Measurements from ENCODE around the gene CEP63. TPM values are rescaled to one million over a fixed set of nuclear protein-coding genes. Genes with fewer than 3 reads are reported as not detected.
A peak's percentile ranks its signal among the peaks of the same experiment; 100 is the strongest.

The CEP63 gene
- total RNA-seq, 1 donor from 2014 or later: 25.3 TPM

DNA sequence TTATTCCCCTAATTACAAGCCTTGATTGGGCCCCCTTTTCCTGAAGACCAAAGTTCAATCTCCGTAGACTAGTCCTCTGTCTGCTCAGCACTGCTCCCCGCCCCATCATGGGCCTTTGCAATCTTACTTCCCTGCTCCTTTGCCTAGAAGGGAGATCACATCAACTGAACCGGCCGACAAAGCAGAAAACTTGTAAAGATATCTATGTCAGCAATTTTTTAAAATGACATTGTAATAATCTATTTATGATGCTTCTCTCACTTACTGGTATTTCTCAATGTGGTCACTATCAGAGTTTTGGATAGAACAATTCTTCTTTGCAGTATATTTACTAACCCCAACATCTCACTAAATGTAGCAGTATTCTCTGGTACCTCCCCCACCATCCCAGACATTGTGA, 17.3 kb upstream of the CEP63 start:
- DNase-seq (ENCODE audit: low spot score): no peak

- no peak for DNase-seq (ENCODE audit: low spot score)
These were observed 14.2 kb upstream of the CEP63 start for GRCh38 chr3:134471521-134472193.

- DNase-seq (ENCODE audit: low spot score): no peak
These were observed 13.0 kb upstream of the CEP63 start for GRCh38 chr3:134472831-134473230.

DNA sequence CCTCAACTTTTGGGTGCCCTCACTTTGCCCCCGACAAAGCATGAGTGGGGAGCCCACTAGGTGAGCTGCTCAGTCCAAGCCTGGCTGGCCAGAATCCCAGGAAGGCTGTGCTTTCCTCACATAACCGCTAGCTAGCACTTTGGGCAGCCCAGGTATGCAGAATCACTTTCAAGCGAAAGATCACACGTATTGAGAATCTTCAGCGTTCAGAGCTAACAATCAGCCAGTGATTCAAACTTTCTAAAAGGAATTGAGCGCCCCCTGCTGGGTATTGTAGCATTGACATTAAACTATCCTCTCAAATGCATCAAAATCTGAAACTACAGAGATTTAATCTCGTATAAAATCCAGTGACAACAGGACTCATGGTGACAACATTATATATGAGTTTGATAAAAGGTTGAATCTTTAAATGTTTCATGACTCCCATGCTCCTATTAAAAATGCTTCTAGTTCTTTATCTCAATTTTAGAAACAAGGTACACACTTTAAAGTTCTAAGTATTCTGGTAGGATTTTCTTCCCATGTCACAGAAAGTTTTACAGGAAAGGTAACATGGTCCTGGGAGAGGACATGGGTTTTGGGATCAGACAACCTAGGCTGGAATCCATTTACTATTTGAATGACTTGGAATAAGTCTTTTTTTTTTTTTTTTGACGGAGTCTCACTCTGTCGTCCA, 11.8 kb upstream of the CEP63 start:
- peak; percentile 87 for DNase-seq (ENCODE audit: low spot score)

DNA sequence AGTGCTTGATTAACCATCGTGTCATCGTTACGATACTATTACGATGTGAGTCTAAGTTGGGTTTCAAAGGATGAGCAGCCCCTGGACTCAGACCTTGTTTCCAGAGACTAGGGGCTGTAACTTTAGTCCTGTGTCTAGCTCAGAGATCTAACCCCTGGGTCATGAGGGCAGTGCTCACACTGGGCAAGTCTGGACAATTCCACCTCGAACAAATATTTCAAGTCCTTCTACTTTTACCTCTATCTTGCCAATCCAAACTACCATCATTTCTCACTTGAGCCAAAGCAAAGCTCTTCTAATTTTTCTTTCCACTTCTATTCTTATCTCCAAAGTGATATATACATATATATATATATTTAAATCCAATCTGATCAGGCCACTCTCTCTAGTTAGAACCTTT, 10.9 kb upstream of the CEP63 start:
- no peak for DNase-seq (ENCODE audit: low spot score)

- DNase-seq (ENCODE audit: low spot score): no peak
These were observed 9.6 kb upstream of the CEP63 start for GRCh38 chr3:134476306-134476705.

DNA sequence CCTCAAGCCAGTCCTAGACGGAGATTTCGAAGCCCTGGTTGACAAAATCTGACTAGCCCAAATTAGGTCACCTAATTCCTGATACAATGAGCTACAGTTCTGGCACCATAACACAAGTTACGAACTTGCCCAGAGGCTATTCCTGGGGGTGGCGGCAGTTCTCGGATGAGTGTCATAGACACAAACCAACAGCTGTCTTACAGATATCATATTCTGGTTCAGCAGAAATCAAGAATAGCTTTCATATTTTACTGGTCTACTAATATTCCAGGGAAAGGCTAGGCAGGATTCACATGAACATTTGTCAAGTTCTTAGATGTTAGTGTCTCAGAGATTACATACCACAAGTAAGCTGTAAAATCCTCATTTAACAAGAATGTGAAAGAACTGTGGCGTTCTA, 8.9 kb upstream of the CEP63 start:
- no peak for DNase-seq (ENCODE audit: low spot score)

GRCh38 chr3:134477938-134478337, 7.9 kb upstream of the CEP63 start:
- no peak for DNase-seq (ENCODE audit: low spot score)

DNA sequence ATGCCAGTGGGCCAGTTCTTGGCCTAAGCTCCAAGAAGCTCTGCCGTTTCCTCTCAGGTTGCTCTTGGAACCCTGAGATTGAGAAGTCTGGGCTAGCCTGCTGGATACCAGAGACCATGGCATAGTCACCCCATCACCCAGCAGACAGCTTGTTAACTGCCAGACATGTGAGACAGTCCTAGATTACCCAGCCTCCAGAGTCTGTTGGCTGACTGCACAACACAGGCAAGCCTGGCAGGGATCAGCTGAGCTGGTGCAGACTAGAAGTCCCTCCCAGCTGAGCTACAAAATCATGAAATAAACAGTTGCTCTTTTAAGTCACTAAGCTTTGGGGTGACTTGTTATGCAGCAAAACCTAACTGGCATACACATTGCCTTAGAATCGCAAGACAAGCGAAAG, 5.3 kb upstream of the CEP63 start:
- DNase-seq (ENCODE audit: low spot score): no peak

DNA sequence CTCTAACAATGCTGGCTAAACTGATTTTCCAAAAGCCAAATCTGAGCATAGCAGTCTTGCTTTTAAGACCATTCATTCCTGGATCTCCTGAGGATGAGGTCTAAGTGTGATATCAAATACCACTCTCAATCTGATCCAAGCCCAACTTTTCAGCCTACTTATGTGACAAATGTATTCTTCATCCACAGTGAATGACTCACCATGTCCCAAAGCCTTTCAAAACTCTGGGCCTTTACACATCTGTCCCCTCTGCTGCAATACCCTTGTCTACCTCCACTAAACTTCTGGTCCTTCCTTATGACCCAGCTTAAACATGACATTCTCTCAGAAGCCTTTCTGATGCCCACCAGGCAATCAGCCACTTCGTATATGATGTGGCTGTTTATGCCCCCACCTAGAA, 4.7 kb upstream of the CEP63 start:
- DNase-seq (ENCODE audit: low spot score): no peak

DNA sequence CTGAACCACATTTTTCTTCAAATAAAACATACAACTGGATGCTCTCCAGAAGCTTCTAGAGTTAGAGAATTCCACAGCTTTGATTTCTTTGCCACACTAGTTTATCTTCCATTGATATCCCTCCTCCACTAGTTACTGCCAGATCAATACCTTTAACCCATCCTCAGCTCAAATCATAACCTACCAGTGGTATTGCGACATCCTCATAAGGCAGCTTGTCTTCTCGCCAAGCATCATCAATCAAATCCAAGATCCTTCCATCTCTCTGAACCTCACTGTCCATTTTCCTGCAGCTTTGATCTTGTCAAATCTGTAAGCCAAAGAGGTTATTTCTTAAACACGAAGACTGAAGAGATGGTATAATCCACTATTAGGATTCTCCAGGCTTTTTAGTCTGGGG, 3.2 kb upstream of the CEP63 start:
- DNase-seq (ENCODE audit: low spot score): no peak

DNA sequence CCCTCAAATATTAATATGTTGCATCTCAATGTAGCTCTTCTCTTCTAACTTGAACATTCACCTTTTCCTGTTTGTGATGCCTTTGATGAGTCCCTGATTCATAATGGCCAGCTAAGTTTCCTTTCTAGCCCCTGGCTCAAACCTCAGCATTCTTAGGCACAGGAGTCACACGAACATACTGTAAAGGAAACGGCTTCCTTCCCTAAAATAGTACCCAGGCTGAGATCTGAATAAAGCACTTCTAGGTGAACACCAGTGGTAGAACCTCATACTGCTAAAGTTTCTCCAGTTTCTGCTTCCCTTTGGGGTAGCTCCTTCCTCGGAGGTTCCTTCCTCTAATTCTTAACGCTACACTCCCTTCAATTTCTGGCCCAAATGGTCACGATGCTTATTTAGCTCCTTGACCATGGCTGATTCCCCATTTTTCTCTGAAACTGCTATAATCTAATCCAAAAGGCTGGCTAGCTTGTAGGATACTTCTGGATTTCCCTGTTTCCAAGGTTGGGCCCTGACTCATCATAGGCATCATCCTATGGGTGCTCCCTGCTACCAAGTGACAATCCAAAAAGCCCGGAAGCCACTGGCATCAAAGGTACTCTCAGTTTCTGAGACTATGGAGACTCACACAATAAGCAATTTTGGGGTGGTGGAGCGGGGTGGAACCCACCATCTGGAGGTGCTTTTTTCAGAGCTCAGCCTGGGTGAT, 2.5 kb upstream of the CEP63 start:
- no peak for DNase-seq (ENCODE audit: low spot score)

- DNase-seq (ENCODE audit: low spot score): no peak
These were observed 661 bp upstream of the CEP63 start for GRCh38 chr3:134485075-134485717.

GRCh38 chr3:134486577-134487041, 752 bp downstream of the CEP63 start:
- DNase-seq (ENCODE audit: low spot score): no peak

DNA sequence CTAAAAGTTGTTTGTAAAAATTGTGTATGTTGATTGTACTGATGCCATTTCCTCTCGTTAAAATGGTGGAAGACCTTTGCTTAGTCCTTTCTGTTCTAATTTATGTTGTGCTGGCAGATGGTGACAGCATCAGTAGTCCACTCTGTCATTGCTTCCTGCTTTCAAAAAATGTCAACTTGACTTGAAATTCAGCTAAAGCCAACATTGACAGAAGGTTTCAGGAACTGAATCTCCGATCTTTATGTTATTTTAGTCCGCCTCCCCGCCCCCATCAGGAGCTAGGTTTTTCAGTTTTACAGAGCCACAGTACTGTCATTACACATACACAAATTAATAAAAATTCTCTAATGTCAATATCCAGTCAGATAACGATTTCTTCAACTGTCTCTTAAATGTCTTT, 1.5 kb downstream of the CEP63 start:
- peak; percentile 32 for DNase-seq (ENCODE audit: low spot score)

DNA sequence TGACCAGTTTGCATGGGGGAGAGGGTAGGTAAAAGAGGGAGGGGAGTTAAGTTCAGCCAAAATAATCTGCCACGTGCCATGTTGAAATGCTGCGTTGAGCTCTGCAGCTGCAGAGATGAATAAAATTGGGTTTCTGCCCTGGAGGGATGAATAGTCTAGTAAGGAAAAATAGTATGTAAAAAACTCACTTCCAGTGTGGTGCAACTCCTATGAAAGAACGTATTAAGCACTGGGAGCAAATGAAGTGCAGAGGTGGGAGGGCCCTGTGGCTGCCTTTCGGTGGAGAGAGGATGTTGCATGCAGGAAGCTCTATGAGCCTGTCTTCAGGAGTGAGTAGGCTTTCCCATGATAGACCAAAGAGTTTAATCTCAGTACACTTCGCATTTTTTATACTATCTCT, 8.6 kb downstream of the CEP63 start:
- no peak for DNase-seq (ENCODE audit: low spot score)

GRCh38 chr3:134495980-134496379, 10.1 kb downstream of the CEP63 start:
- no peak for DNase-seq (ENCODE audit: low spot score)

DNA sequence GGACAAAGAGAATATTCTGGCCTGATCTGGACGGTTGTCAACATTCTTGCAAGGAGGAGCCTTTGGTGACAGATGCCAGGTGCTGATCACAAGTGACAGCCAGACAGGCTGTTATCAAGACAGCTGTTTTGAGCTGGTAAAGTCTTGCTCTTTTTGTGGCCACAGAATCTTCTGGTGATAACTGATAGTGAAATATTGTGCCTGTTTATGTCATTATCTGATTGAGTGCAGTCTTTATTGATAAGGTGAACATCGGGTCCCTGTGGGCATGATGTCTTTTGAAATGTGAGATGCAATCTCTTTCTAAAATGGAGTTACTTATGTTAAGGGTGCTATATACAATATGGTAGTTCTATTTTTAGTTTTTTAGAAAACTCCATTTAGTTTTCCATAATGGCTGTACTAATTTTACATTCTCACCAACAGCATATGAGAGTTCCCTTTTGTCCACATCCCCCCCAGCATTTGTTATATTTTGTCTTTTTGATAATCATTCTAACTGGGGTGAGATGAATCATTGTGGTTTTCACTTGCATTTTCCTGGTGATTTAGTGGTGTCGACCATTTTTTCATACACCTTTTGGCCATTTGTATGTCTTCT, 10.7 kb downstream of the CEP63 start:
- no peak for DNase-seq (ENCODE audit: low spot score)

- DNase-seq (ENCODE audit: low spot score): no peak
These were observed 17.4 kb downstream of the CEP63 start for GRCh38 chr3:134503266-134503665.

DNA sequence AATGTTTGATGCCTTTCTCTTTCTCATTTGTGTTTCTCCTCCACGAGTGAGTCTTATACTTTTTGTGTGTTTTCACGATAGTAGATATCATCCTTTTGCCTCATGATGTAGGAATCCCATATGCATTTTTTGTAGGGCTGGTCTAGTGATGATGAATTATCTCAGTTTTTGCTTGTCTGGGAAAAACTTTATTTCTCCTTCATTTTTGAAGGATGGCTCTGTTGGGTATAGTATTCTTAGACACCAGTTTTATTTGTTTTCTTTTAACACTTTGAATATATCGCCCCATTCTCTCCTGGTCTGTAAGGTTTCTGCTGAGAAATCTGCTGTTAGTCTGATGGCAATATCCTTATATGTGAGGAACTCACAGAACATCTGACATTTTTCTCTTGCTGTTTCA, 18.3 kb downstream of the CEP63 start:
- DNase-seq (ENCODE audit: low spot score): no peak

DNA sequence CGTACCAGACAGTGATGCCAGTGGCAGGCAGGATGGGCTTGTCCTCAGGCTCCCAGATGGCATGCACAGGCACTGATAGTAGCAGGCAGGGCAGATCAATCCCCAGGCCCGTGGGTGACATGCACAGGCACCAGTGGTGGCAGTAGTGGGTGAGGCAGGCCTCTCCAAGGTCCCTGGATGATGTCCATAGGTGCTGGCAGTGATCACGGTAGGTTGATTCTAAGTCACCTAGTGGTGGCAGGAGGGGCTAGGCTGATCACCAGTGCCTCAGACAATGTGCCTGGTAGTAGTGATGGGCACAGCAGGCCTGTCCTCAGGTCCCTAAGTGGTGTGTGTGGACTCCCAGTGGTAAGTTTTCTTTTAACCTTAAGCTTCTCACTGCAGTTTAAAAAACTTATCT, 19.6 kb downstream of the CEP63 start:
- no peak for DNase-seq (ENCODE audit: low spot score)

DNA sequence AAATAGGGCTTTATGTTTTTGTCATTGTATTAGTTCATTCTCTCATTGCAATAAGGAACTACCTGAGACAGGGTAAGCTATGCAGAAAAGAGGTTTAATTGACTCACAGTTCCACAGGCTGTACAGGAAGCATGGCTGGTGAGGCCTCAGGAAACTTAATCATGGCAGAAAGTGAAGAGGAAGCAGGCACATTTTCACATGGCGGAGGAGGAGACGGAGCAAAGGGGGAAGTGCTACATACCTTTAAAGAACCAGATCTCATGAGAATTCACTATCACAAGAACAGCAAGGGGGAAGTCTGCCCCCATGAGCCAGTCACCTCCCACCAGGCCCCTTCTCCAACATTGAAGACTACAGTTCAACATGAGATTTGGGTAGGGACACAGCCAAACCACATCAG, 25.6 kb downstream of the CEP63 start:
- no peak for DNase-seq (ENCODE audit: low spot score)
